IMR-90 (cell line): ENCODE measurements around the gene VPS37B. TPM values are rescaled to one million over a fixed set of nuclear protein-coding genes. Genes with fewer than 3 reads are reported as not detected.

Experiments used
- ATAC-seq: fragments of 200-7000 bp; cut with Tn5 transposase; 2 replicates; pipeline ENCODE4 v1.9.1; 2020; ENCODE audit warnings: low read depth, mild to moderate bottlenecking, moderate library complexity
- BruUV-seq: library from RNA; stranded (reverse); fragments of 400-500 nt; replicated peaks from 2 replicates; lab custom pipeline; 2021; lab: Mats Ljungman, UMichigan
- CTCF ChIA-PET: fragments of 300-600 bp; formaldehyde crosslinking; extraction: SDS; loops from one replicate; lab custom pipeline; 2021; ENCODE audit warnings: antibody characterized with exemption; lab: Yijun Ruan, JAX
- POLR2A ChIA-PET: fragments of 300-600 bp; sonication (Branson Sonifier 250); formaldehyde crosslinking; loops from one replicate; lab custom pipeline; 2022; ENCODE audit warnings: antibody characterized with exemption; ENCODE audit not compliant: unreplicated experiment; lab: Charles Lee
- DNase-seq: peaks from one replicate; pipeline ENCODE4 v3.0.0; 2013
- H2AFZ ChIP-seq: replicated peaks from 2 replicates; pipeline ENCODE3; 2013; ENCODE audit warnings: low read length, mild to moderate bottlenecking; ENCODE audit not compliant: poor library complexity
- H2AK5ac ChIP-seq: 2 replicates; pipeline ENCODE4 v1.6.1; 2013; ENCODE audit warnings: low read depth, low read length, inconsistent platforms
- H2AK9ac ChIP-seq: replicated peaks from 2 replicates; pipeline ENCODE3; 2013; ENCODE audit warnings: mild to moderate bottlenecking, low read depth, low read length, moderate library complexity; ENCODE audit not compliant: poor library complexity
- H2BK120ac ChIP-seq: 2 replicates; pipeline ENCODE4 v1.6.1; 2013; ENCODE audit warnings: low read depth, low read length, inconsistent platforms
- H2BK15ac ChIP-seq: 3 replicates; pipeline ENCODE4 v1.6.1; 2013; ENCODE audit warnings: low read depth, low read length, inconsistent platforms
- H2BK20ac ChIP-seq: 2 replicates; pipeline ENCODE4 v1.6.1; 2013; ENCODE audit warnings: low read depth, mild to moderate bottlenecking, inconsistent platforms, low read length, moderate library complexity
- H2BK5ac ChIP-seq: 2 replicates; pipeline ENCODE4 v1.6.1; 2013; ENCODE audit warnings: mild to moderate bottlenecking, low read depth, low read length, inconsistent platforms; ENCODE audit not compliant: poor library complexity, severe bottlenecking
- H3K14ac ChIP-seq: replicated peaks from 2 replicates; pipeline ENCODE4 v1.6.1; 2013; ENCODE audit warnings: low read depth, low read length, inconsistent platforms
- H3K18ac ChIP-seq: 2 replicates; pipeline ENCODE4 v1.6.1; 2013; ENCODE audit warnings: low read depth, low read length, control low read depth
- H3K23ac ChIP-seq: 2 replicates; pipeline ENCODE4 v1.6.1; 2013; ENCODE audit warnings: low read depth, low read length, inconsistent platforms
- H3K27ac ChIP-seq: 2 replicates; pipeline ENCODE4 v1.5.1; 2013; ENCODE audit warnings: mild to moderate bottlenecking, control low read depth, low read length; ENCODE audit not compliant: insufficient read depth
- H3K27me3 ChIP-seq: 2 replicates; pipeline ENCODE4 v1.6.1; 2013; ENCODE audit warnings: low read length; ENCODE audit not compliant: control insufficient read depth, insufficient read depth
- H3K36me3 ChIP-seq: 2 replicates; pipeline ENCODE4 v1.6.1; 2013; ENCODE audit warnings: low read length, mixed read lengths; ENCODE audit not compliant: control insufficient read depth, insufficient read depth
- H3K4ac ChIP-seq: 2 replicates; pipeline ENCODE4 v1.6.1; 2013; ENCODE audit warnings: low read depth, low read length, inconsistent platforms
- H3K4me1 ChIP-seq: 2 replicates; pipeline ENCODE4 v1.6.1; 2013; ENCODE audit warnings: low read length, mixed read lengths; ENCODE audit not compliant: control insufficient read depth, insufficient read depth
- H3K4me2 ChIP-seq: 2 replicates; pipeline ENCODE4 v1.6.1; 2013; ENCODE audit warnings: low read depth, mild to moderate bottlenecking, control low read depth, low read length, moderate library complexity
- H3K4me3 ChIP-seq: 2 replicates; pipeline ENCODE4 v1.5.1; 2013; ENCODE audit warnings: low read depth, mild to moderate bottlenecking, control low read depth, low read length, moderate library complexity; ENCODE audit not compliant: insufficient read depth
- H3K56ac ChIP-seq: 2 replicates; pipeline ENCODE4 v1.6.1; 2013; ENCODE audit warnings: low read length, inconsistent platforms; ENCODE audit not compliant: insufficient read depth; ENCODE audit errors: extremely low read depth
- H3K79me1 ChIP-seq, 2 experiments: 2 replicates each; pipeline ENCODE4 v1.6.1; 2013; ENCODE audit warnings: low read length in 2 of 2, inconsistent platforms in 1 of 2, low read depth in 1 of 2
- H3K9ac ChIP-seq: 2 replicates; pipeline ENCODE4 v1.6.1; 2013; ENCODE audit warnings: low read depth, low read length, control low read depth
- H3K9me1 ChIP-seq: 2 replicates; pipeline ENCODE4 v1.6.1; 2013; ENCODE audit warnings: low read length, inconsistent platforms; ENCODE audit not compliant: insufficient read depth
- H3K9me3 ChIP-seq: 2 replicates; pipeline ENCODE4 v1.6.1; 2013; ENCODE audit warnings: low read length; ENCODE audit not compliant: control insufficient read depth, insufficient read depth
- H4K20me1 ChIP-seq: 2 replicates; pipeline ENCODE4 v1.6.1; 2013; ENCODE audit warnings: low read length, inconsistent platforms; ENCODE audit not compliant: insufficient read depth
- H4K5ac ChIP-seq: 2 replicates; pipeline ENCODE4 v1.6.1; 2013; ENCODE audit warnings: mild to moderate bottlenecking, low read depth, low read length, control low read depth
- H4K8ac ChIP-seq, 2 experiments: 2 replicates each; pipeline ENCODE4 v1.6.1; 2013; ENCODE audit warnings: low read depth in 2 of 2, low read length in 2 of 2, control low read depth in 1 of 2, inconsistent platforms in 1 of 2
- H4K91ac ChIP-seq: 2 replicates; pipeline ENCODE4 v1.6.1; 2013; ENCODE audit warnings: low read depth, low read length, inconsistent platforms; ENCODE audit not compliant: insufficient read depth
- CEBPB ChIP-seq: IDR thresholded peaks from 2 replicates; pipeline ENCODE4 v1.6.1; 2012; ENCODE audit warnings: low read depth, low read length, improper control_type of control experiment
- CHD1 ChIP-seq: IDR thresholded peaks from 2 replicates; pipeline ENCODE4 v1.6.1; 2012; ENCODE audit warnings: low read depth, low read length, improper control_type of control experiment
- FOS ChIP-seq: fragments of 150-350 bp; IDR thresholded peaks from 2 replicates; pipeline ENCODE4 v1.6.1; 2016; ENCODE audit warnings: low read depth, low read length
- MAFK ChIP-seq: IDR thresholded peaks from 2 replicates; pipeline ENCODE4 v1.6.1; 2012; ENCODE audit warnings: low read depth, low read length, improper control_type of control experiment
- MAZ ChIP-seq: IDR thresholded peaks from 2 replicates; pipeline ENCODE4 v1.6.1; 2012; ENCODE audit warnings: low read depth, mild to moderate bottlenecking, low read length, improper control_type of control experiment, moderate library complexity, borderline replicate concordance
- RCOR1 ChIP-seq: IDR thresholded peaks from 2 replicates; pipeline ENCODE4 v1.6.1; 2012; ENCODE audit warnings: mild to moderate bottlenecking, low read length, improper control_type of control experiment; ENCODE audit not compliant: insufficient replicate concordance
- SMC3 ChIP-seq: fragments of 150-350 bp; IDR thresholded peaks from 2 replicates; pipeline ENCODE4 v1.6.1; 2016; ENCODE audit warnings: low read depth, mild to moderate bottlenecking, antibody characterized with exemption, low read length, moderate library complexity
- WGBS, 2 experiments: methylation state at CpG; one replicate each; pipeline versions ENCODE4 v1.1.5 to v1.1.7; 2013; ENCODE audit warnings: missing lambda C conversion rate in 2 of 2; ENCODE audit not compliant: insufficient read length in 1 of 2; ENCODE audit errors: extremely low coverage in 2 of 2; 5-methylcytosine and 5-hydroxymethylcytosine counted together
- dilution Hi-C: fragments of 300-500 bp; cut with HindIII; formaldehyde crosslinking; loops from one replicate; pipeline ENCODE4 v1.14.3; 2018; ENCODE audit warnings: low sequenced_read_pairs; ENCODE audit not compliant: unreplicated experiment
- in situ Hi-C: fragments of 300-500 bp; cut with MboI; formaldehyde crosslinking; loops from 3 replicates; pipeline ENCODE4 v1.14.3; 2019; ENCODE audit warnings: low sequenced_read_pairs, inconsistent platforms, mixed read lengths
- intact Hi-C: fragments of 100-400 bp; cut with micrococcal nuclease; formaldehyde crosslinking; loops from 2 replicates; pipeline ENCODE4 v1.10.0; 2022
- polyA plus RNA-seq, 3 experiments: library from polyadenylated mRNA; depleted of rRNA; stranded (reverse); fragments of >200 nt; gene quantifications; 2 replicates each; pipeline ENCODE4 v1.2.3, GENCODE V29; 2012; ENCODE audit warnings: low replicate concordance in 1 of 3
- total RNA-seq: library from RNA; depleted of rRNA; stranded (reverse); fragments of >200 nt; gene quantifications from 2 replicates; pipeline ENCODE4 v1.2.3, GENCODE V29; 2012
- TF ChIP-seq, protein P1 (sequence below): fragments of 150-350 bp; IDR thresholded peaks from 2 replicates; pipeline ENCODE4 v1.6.1; 2016; ENCODE audit warnings: low read depth, mild to moderate bottlenecking, low read length, moderate library complexity, borderline replicate concordance
- TF ChIP-seq, protein P2 (sequence below): conservative IDR thresholded peaks from 2 replicates; pipeline ENCODE4 v1.5.1; 2012; ENCODE audit warnings: mild to moderate bottlenecking, low read depth, low read length, improper control_type of control experiment

VPS37B gene
- total and polyA plus RNA-seq, 2 of the 4 experiments (the other 2 are of a cell fraction), result 8.6 to 25.7 TPM

DNA sequence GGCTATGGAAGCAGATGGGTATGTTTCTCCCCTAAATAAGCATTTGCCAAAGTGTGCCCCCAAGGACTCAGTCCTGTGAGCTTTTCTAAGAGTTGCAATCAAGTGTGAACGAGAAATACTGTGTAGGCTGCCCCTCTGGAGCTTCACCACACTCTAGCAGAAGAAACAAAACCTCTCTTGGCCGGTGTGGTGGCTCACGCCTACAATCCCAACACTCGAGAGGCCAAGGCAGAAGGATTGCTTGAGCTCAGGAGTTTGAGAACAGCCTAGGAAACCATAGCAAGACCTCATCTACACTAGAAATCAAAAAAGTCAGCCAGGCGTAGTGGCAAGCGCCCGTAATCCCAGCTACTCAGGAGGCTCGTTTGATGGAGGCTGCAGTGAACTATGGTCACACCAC, 9.8 kb downstream of the VPS37B start:
- BruUV-seq, result no TSS peak
- Histone ChIP-seq H3K4me3 (no peak overlapping the region), H2BK5ac (no peak overlapping the region), H2AK5ac (0 out of 2 replicates have a peak overlapping the region, but pooled peaks have one; percentile 53), H3K27ac (no peak overlapping the region), H3K4me2 (no peak overlapping the region), H3K9me1 (peaks cover 38% of the 10 kb centered on the region), H2AK9ac (no peak overlapping the region), H3K23ac (no peak overlapping the region), H4K20me1 (peaks cover 81% of the 10 kb centered on the region), H2BK120ac (no peak overlapping the region), H3K56ac (no peak overlapping the region; the same call in 1 of the 2 replicates), H4K91ac (no peak overlapping the region), H4K8ac (no peak overlapping the region), H3K9ac (no peak overlapping the region), H3K4ac (no peak overlapping the region), H2BK15ac (no peak overlapping the region), H3K9me3 (no peaks in the 10 kb centered on the region), H3K36me3 (no peaks in the 10 kb centered on the region), H3K18ac (no peak overlapping the region), H3K4me1 (peaks cover 25% of the 10 kb centered on the region), H2AFZ (no peak overlapping the region), H3K79me1 (peaks cover 22 to 84% of the 10 kb centered on the region in 2 experiments; a peak in 3 of 4 replicates), H3K14ac (no peak overlapping the region), H2BK20ac (no peak overlapping the region), H3K27me3 (no peaks in the 10 kb centered on the region), H4K5ac (no peak overlapping the region)
- TF ChIP-seq MAFK (no peak), CHD1 (no peak), FOS (no peak), CEBPB (no peak), MAZ (no peak), SMC3 (no peak), RCOR1 (no peak)
- TF ChIP-seq, protein P1, sequence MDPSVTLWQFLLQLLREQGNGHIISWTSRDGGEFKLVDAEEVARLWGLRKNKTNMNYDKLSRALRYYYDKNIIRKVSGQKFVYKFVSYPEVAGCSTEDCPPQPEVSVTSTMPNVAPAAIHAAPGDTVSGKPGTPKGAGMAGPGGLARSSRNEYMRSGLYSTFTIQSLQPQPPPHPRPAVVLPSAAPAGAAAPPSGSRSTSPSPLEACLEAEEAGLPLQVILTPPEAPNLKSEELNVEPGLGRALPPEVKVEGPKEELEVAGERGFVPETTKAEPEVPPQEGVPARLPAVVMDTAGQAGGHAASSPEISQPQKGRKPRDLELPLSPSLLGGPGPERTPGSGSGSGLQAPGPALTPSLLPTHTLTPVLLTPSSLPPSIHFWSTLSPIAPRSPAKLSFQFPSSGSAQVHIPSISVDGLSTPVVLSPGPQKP, result no peak
- TF ChIP-seq, protein P2, sequence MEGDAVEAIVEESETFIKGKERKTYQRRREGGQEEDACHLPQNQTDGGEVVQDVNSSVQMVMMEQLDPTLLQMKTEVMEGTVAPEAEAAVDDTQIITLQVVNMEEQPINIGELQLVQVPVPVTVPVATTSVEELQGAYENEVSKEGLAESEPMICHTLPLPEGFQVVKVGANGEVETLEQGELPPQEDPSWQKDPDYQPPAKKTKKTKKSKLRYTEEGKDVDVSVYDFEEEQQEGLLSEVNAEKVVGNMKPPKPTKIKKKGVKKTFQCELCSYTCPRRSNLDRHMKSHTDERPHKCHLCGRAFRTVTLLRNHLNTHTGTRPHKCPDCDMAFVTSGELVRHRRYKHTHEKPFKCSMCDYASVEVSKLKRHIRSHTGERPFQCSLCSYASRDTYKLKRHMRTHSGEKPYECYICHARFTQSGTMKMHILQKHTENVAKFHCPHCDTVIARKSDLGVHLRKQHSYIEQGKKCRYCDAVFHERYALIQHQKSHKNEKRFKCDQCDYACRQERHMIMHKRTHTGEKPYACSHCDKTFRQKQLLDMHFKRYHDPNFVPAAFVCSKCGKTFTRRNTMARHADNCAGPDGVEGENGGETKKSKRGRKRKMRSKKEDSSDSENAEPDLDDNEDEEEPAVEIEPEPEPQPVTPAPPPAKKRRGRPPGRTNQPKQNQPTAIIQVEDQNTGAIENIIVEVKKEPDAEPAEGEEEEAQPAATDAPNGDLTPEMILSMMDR, result no peak
- ATAC-seq, result no peak
- DNase-seq, result no peak
- ChIA-PET CTCF (no interaction called here), POLR2A (no interaction called here)
- intact Hi-C loops, result no loop called here
- in situ Hi-C loops, result no loop called here
- dilution Hi-C loops, result no loop called here
- 100% methylated on average over 2 of the region's 8 CpGs; no CpG with 5 or more reads in 1 of the 2 experiments for WGBS, 2 experiments
